ENCODE data around the gene THAP7.

THAP7 gene

DNA sequence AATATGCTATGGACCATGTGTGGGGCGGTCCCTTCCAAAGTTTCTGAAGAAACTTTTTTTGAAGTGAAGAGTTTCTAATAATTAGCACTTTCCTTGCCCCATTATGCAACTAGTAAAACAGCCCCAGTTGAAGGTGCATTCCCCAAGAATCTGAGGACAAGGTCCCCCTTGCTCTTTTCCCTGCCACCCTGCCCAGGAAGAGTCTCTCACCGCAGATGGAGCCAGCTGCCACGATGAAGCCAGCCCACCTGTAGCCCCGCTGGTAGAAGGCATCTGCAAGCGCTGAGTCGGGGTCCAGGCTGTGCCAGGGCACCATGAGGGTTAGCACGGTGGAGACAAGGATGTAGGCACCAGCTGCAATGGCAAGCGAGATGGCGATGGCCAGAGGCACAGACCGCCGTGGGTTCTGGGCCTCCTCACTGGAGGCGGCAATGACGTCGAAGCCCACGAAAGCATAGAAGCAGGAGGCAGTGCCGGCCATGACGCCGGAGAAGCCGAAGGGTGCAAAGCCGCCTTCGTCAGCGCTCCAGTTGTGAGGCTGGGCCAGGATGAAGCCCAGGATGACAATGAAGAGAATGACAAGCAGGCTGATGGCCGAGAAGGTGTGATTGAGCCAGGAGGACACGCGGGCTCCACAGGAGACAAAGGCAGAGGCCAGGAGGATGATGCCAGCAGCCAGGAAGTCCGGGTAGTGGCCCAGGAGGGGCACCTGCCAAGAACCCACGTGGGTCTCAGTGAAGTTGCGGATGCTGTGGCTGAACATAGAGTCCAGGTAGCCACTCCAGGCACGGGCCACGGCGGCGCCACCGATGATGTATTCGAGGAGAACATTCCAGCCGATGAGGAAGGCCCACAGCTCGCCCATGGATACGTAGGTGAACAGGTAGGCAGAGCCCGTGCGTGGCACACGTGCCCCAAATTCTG lies 29.0 kb upstream of the THAP7 start:
- DNase-seq (ENCODE audit: low spot score), result no peak

DNA sequence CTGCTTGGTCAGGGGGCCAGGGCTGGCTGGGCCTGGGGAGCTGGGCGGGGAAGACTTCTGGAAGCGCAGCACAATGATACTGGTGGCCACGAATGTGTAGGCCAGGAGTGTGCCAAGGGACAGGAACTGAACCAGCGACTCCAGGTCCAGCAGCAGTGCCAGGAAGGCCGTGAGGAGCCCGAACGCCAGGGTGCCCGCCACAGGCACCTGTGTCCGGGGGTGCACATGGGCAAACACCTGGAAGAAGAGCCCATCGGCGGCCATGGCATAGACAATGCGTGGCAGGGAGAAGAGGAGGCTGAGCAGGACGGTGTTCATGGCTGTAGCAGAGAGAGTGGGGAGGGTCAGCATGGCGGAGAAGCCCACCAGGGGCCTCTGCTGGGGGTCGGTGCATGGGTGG lies 28.1 kb upstream of the THAP7 start:
- no peak for DNase-seq (ENCODE audit: low spot score)

DNA sequence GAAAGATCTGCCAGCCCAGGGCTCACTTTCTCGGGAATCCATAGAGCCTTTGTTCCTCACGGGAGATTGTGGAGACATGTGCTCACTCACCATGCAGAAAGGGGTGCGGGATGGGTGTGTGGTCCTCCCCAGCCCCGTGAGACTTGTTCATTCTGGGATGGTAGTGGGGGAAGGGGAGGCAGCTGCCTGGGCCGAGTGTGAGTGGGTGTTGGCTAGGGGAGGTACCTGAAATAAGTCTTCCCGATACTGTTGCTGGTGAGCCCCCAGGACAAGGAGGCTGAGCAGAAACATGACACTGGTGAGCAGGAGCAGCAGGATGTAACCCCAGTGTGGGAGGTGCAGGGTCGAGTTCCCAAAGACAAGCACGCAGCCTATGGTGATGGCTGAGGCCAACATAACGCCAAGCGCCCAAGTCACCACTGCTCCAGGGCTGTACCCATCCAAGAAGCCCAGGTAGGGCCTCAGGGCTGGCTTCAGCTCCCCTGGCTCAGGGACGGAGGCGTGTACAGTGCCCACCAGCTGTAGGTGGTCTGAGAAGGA lies 27.6 kb upstream of the THAP7 start:
- DNase-seq (ENCODE audit: low spot score), result no peak

DNA sequence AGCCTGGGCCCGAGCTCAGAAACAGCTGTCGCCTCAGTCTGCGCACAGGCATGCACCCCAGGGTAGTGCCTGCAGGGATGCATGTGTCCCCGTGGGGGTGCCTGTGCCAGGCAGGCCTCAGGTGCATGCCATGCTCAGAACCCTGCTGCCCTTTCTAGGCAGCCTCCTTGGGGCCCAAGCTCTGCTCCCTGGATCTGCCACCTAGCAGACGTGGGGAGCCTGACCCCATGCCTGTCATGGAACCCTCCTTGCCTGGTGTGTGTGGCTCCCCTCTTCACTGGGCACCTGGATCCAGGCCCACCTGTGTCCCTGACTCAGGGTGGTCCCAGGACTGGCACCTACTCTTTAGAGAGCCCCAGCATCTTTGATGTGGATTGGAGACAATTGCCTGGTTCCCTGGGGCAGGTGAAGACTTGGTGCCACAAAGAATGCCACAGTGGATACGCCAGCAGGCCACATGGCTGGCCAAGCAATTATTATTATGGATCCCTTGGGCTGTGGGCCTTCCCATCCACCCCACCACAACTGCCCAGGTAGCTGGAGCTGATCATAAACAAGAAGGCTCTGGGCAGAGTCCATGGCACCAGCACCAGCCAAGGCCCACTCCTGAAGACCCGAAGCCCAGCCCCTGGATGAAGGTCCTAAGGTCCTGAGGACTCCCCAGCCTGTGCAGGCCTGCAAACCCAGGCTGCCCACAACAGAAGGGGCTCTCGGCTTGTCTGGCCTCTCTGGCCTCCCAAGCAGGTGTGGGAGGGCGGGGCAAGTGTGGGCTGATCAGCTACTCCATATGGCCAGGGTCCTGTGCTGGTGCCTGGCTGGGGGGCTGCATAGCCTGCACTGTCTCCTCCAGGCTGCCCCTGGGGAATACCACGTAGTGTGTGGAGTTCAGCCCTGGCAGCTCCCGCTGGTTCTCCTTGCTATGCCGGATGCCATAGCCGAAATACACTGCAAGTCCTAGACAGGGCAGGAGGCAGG lies 26.6 kb upstream of the THAP7 start:
- DNase-seq (ENCODE audit: low spot score), result no peak

DNA sequence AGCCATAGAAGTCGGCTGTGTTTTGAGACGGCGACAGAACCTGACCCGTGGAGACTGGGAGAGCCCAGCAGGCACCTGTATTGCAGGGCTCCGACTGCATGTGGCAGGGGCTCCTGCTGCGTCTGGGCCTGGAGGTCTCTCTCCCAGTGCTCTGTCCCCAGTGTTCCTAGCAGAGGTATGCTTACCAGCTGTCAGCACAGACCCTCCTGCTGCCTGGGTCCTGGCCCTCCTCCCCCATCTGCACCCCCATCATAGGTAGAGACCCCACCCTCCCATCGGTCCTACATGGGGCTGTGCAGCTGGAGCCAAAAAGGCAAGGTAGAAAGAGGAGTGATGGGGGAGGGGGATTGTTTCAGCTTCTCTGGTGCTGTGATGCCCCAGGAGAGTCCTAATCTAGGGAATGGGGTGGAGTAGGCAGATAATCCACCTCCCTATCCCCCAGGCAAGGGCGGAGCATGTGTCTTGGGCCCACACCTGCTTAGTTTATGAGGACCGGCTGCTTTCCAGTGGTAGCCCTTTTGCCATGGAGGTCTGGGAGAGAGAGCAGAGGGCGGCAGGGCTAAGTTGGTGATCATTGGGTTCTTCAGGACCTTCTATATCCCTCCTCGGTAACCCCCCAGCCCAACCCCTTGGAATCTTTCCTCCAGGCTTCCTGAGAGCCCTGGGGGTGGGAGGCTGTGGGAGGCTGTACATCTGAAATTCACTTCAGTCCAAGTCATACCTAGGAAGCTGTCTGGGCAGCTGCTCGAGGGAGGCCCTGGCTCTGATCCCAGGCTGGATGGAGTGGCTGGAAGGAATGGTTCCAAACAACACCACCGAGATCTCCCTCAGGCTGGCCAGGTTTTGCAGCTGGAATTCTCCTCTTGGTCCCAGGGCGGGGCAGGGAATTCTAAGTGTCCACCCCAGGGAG lies 25.1 kb upstream of the THAP7 start:
- DNase-seq (ENCODE audit: low spot score), result no peak

DNA sequence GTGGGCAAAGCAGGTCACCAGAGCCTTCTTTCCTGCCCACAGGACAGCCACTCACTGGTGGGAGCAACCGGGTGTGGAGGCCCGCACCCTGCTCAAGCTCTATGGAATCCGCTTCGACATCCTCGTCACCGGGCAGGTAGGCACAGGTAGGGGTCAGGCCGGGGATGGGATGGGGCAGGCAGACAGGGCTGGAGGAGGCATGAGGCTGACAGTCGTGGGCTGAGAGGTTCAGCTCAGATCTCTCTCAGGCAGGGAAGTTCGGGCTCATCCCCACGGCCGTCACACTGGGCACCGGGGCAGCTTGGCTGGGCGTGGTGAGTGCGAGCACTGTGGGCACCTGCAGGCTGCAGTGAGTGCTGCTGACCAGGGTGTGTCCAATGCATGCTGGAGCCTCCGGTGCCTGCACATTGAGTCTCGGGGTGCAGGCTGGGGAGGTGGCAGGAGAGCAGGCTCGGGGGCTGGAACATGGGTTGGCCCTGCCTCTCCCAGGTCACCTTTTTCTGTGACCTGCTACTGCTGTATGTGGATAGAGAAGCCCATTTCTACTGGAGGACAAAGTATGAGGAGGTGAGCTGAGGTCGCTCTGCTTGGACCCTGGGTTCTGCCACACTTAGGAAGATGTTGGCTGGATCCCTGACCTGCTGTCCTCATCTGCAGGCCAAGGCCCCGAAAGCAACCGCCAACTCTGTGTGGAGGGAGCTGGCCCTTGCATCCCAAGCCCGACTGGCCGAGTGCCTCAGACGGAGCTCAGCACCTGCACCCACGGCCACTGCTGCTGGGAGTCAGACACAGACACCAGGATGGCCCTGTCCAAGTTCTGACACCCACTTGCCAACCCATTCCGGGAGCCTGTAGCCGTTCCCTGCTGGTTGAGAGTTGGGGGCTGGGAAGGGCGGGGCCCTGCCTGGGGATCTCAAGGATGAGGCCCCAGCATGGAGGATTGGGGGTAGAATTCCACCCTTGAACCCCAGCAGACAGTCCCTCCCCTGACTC lies 24.1 kb upstream of the THAP7 start:
- DNase-seq (ENCODE audit: low spot score), result no peak

DNA sequence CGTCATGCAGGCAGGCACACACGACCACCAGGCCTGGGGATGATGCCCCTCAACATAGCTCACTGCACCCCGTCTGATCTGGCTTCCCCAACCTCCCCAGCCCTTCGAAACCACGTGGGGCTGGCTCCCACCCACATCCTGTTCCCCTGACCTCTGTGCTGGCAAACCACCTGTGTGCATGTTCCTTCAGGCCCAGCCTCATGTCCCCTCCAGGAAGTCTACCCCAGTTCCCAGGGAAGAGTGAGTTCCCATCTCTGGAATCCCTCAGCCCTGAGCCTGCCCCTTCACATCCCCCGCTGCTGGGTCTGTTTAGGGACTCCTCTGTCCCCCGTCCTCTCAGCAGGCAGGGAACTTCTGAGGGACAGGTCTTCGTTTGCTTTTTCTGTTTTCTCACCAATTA lies 23.3 kb upstream of the THAP7 start:
- no peak for DNase-seq (ENCODE audit: low spot score)

DNA sequence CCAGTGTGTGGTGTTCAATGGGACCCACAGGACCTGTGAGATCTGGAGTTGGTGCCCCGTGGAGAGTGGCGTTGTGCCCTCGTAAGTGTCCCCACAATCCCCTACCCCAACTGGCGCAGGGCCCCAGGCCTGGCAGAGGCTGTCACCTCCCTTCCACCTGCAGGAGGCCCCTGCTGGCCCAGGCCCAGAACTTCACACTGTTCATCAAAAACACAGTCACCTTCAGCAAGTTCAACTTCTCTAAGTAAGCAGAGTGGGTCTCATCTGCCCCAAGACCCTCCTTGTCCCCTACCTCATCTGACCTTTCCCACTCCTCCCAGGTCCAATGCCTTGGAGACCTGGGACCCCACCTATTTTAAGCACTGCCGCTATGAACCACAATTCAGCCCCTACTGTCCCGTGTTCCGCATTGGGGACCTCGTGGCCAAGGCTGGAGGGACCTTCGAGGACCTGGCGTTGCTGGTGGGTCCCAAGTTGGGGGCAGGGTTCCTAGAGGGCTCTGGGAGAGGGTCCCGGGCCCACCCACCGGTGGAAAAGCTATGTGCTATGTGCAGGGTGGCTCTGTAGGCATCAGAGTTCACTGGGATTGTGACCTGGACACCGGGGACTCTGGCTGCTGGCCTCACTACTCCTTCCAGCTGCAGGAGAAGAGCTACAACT lies 21.2 kb upstream of the THAP7 start:
- DNase-seq (ENCODE audit: low spot score), result no peak

DNA sequence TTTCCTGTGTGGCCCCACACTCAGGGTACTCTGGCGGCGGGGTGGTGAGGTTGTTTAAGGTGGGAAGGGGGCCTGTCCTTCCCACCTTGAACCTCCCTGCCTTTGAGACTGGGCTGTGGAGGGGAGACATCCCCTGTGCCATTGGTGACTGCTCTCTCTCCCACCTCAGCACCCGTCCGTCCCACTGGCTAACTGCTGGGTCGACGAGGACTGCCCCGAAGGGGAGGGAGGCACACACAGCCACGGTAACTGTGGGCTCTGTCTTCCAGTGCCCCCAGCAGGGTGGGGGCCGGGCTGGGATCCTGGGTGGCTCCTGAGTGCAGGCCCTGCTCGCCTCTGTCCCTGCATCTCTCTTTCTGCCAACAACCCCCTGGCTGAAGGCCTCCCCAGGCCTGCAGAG lies 20.6 kb upstream of the THAP7 start:
- no peak for DNase-seq (ENCODE audit: low spot score)

DNA sequence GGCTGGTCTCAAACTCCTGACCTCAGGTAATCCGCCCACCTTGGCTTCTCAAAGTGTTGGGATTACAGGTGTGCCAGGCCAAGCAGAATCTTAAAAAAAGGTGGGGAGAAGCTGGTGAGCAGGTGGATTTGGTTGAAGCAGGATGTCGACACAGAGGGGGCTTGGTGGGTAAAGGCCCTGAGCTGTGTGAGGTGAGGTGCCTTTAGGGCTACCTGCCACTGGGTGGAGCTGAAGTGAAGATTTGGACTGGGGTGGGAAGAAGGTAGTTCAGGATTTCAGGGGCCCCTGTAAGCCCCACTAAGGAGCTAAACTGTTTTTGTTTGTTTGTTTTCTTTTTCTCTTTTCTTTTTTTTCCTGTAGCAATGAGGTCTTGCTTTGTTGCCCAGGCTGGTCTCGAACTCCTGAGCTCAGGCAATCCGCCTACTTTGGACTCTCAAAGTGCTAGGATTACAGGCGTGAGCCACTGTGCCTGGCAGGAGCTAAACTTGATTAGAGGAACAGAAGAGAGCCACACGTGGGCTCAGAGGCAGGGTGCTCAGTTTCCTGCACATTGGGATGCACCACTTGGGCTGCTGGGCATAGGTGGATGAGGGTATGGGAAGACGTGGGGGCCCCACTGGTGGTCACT lies 19.0 kb upstream of the THAP7 start:
- no peak for DNase-seq (ENCODE audit: low spot score)

DNA sequence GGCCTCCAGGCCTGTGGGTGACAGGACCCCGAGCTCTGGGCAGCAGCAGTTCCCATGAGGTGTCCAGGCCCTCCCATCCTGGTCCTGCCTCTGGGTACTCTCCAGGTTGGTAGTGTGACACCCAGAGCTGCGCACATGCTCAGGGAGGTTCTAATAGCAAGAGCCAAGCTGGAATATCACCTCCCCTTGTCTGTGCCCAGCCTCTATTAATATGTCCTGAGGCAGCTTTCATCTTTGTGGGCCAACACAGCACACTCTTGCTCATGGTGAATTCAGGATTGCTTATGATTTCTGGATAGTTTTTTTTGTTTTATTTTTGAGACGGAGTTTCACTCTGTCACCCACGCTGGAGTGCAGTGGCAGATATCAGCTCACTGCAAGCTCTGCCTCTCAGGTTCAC lies 16.4 kb upstream of the THAP7 start:
- no peak for DNase-seq (ENCODE audit: low spot score)

DNA sequence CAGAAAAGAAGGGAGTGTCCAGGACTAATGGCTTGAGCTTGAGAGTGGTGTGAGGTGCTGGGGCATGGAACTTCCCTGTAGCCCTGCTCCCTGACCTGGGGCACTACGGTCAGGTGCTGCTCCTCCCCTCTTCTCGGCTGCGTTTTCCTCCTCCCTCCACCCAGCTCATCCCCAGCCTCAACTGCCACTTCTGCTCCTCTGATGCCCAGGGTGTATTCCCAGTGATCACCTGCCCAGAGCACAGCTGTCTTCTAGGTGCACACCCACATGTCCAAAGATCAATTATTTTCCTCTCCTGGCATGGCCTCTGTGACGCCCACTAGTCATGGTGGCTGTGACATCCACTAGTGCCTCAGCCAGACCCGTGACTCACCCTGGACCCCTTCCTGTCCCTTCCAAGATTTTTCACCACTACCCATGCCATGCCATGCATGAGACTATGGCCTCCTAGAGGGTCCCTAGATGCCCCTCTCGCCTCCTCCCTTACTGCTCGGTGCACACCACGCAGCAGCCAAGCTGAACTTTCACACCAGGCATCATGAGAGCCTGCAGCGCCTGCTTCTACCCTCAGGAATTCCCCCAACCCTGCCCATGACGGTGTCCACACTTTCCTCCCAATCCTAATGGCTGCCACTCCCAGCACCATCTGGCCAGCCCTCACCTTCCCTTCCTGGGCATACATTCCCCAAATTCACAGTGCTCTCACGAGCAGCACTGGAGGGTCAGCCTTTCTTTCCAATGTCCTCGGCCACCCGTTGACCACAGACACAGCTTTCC lies 14.9 kb upstream of the THAP7 start:
- DNase-seq (ENCODE audit: low spot score), result no peak

DNA sequence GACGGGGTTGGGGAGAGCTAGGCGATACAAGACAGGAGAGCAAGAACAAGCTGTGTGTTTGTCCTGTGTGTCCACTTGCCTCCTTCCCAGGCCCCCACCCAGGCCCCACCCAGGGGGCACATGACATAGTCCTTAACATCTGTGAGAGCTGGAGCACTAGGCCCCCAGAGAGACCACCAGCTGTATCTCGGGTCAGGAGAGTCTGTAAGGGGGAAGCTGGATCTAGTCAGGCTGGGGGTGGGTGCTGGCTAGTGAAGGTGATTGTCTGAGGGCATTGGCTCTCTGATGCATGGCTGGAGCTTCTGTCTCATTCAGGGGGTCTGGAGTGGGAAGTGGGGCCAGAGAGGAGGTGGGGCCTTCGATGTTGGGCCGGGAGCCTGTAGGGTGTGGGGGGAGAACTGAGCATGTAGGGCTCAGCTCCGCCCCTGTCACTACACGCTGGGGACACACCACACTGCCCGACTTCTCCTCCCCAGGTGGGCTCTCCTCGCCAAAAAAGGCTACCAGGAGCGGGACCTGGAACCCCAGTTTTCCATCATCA lies 13.6 kb upstream of the THAP7 start:
- DNase-seq (ENCODE audit: low spot score), result no peak

DNA sequence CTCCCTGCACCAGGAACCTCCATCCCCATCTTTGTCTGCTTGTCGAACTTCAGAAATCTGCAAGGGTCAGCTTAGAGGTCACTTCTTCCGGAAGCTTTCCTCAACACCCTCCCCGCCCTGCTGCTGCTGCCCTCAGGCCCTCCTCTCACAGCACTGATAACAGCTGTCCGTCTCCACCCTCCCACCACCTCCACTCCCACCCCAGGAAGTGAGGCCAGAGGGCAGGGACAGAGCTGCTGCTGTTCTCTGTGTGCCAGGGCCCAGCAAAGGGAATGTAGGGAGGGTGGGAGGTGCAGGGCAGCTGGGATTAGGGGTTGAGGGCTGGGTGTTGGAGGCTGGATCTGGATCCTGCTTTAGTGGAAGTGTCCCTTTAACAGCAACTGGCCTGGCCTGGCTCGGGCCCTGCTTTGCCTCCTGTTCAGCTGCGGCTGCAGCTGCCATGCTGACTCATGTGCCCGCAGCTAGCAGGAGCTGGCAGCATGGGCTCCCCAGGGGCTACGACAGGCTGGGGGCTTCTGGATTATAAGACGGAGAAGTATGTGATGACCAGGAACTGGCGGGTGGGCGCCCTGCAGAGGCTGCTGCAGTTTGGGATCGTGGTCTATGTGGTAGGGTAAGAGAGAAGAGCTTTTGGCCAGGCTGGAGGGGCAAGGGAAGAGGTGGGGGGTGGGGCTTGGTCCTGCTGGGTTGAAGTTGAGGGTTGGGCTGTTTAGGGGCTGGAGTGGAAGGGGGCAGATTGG lies 13.0 kb upstream of the THAP7 start, which contains the start of gene P2RX6:
Gene P2RX6, plus strand, starts transcription at position 440 of the 740 bp plus-strand sequence. Its CDS starts 10 bp downstream, at position 450.
- peak; percentile 28 for DNase-seq (ENCODE audit: low spot score)

DNA sequence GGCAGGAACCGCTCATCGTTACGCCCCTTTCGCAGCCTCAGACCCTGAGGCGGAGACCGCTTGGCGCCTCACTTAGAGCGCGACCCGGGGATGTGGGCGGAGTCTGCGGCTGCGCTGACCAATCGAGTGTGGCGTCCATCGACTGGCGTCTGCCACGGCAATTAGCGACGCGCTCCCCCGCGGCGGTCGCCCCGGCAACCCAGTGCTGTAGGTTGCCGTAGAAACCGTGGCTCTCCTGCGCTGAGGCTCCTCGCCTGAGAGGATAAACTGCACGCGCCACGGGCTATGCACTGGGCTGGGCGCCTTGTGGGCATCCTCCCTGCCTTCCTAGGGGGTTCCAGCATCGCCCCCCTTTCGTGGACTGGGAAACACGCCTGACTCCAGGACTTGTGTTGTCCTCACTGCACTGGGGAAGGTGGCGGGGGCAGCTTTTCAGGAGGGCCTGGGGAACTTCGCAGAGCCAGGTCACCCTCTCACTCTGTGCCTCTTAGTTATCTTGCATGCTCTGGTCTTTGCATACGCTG lies 12.3 kb upstream of the THAP7 start:
- peak; percentile 96 for DNase-seq (ENCODE audit: low spot score)

DNA sequence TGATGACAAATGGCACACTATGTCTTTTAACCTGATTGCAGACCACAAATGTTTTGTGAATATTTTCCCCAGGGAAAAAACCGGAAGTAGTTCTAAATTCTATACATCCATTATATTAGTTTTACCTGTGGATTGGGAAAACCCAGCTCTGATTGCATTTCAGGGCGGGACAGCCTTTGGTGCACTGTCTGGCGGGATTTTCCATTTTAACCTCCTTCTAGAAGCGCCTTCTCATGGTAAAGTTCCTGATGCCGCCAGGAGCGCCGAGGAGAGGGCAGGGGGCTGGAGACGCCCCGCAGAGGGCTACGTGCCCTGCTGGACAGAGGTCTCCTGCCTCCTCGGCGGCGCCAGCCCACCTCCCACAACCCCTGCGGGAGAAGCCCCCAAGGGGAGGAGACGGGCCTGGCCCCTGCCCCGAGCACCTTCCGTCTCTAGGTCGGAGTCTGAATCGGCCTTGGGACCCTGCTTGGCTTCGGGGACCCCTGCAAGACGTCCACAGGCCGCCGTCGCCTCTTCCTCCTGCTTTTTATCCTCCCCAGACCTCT lies 11.8 kb upstream of the THAP7 start:
- no peak for DNase-seq (ENCODE audit: low spot score)

All from Ammon's horn (tissue), 1 donor.